Activated CD4-positive, alpha-beta memory T cell treated with anti-CD3 and anti-CD28 coated beads for 36 hours (primary cell): ENCODE data around the gene NRIP3. TPM values are rescaled to one million over a fixed set of nuclear protein-coding genes. Genes with fewer than 3 reads are reported as not detected.
"Not testable (repeated sequence)": the region's sequence is repeated elsewhere in the genome, so short reads cannot be mapped to it uniquely, and the experiment has no call there.

Source experiments
- CTCF ChIA-PET: fragments of 350-600 bp; sonication (Branson Sonifier 250); formaldehyde crosslinking; loops from one replicate; lab custom pipeline; 2021; ENCODE audit warnings: antibody characterized with exemption, inconsistent platforms; lab: Charles Lee
- POLR2A ChIA-PET: fragments of 350-600 bp; sonication (Branson Sonifier 250); formaldehyde crosslinking; loops from one replicate; lab custom pipeline; 2021; ENCODE audit warnings: antibody characterized with exemption; lab: Charles Lee
- DNase-seq: peaks from one replicate; pipeline ENCODE4 v3.0.0-alpha.2; 2020
- H3K27ac Mint-ChIP-seq: one replicate; pipeline ENCODE4 v1.8.0; 2021; ENCODE audit warnings: mixed read lengths
- H3K27me3 Mint-ChIP-seq: one replicate; pipeline ENCODE4 v1.8.0; 2021; ENCODE audit warnings: mixed read lengths
- H3K36me3 Mint-ChIP-seq: one replicate; pipeline ENCODE4 v1.8.0; 2021; ENCODE audit warnings: mixed read lengths
- H3K4me1 Mint-ChIP-seq: one replicate; pipeline ENCODE4 v1.8.0; 2021; ENCODE audit warnings: low read depth, mixed read lengths
- H3K4me3 Mint-ChIP-seq: one replicate; pipeline ENCODE4 v1.8.0; 2021; ENCODE audit warnings: mild to moderate bottlenecking, mixed read lengths
- H3K9me3 Mint-ChIP-seq: one replicate; pipeline ENCODE4 v1.8.0; 2021; ENCODE audit warnings: mixed read lengths
- intact Hi-C: fragments of 100-400 bp; cut with micrococcal nuclease; formaldehyde crosslinking; loops from one replicate; pipeline ENCODE4 v1.15.1; 2023
- total RNA-seq, 2 experiments: library from RNA; stranded (reverse); gene quantifications; one replicate each; pipeline ENCODE4 v1.2.3, GENCODE V29; 2021

NRIP3 gene
- total RNA-seq, 2 experiments from 2014 or later = 2.7 to 2.9 TPM

- H3K4me1 Mint-ChIP-seq = peaks cover 7% of the 10 kb centered on the region
- POLR2A ChIA-PET = no interaction called here
These were observed 62.3 kb downstream of the NRIP3 start for GRCh38 chr11:8941341-8942103.

GRCh38 chr11:8937659-8938058 lies 66.1 kb downstream of the NRIP3 start:
- no peak overlapping the region for H3K4me3 Mint-ChIP-seq
- intact Hi-C loops = no loop called here
- peaks cover 1% of the 10 kb centered on the region for H3K27me3 Mint-ChIP-seq
- H3K4me1 Mint-ChIP-seq = peaks cover 10% of the 10 kb centered on the region
- POLR2A ChIA-PET = interaction anchor here (0.6 kb wide), 1 partner anchor 22 kb away, joined by 4 read pairs; no protein-coding TSS in a partner anchor
- CTCF ChIA-PET = interaction anchor here (0.9 to 1.4 kb wide), 3 partner anchors 11 to 200 kb away, joined by 3 to 4 read pairs (median 3); no protein-coding TSS in a partner anchor
- H3K27ac Mint-ChIP-seq = no peak overlapping the region
- no peaks in the 10 kb centered on the region for H3K36me3 Mint-ChIP-seq
- DNase-seq = no peak
- no peaks in the 10 kb centered on the region for H3K9me3 Mint-ChIP-seq

More at GRCh38 chr11:8941341-8942103, 62.3 kb downstream of the NRIP3 start:
- DNase-seq = no peak
- intact Hi-C loops = no loop called here
- CTCF ChIA-PET = no interaction called here
- Mint-ChIP-seq H3K9me3 (no peaks in the 10 kb centered on the region), H3K27ac (no peak overlapping the region), H3K36me3 (no peaks in the 10 kb centered on the region), H3K27me3 (peaks cover 1% of the 10 kb centered on the region), H3K4me3 (no peak overlapping the region)

- Mint-ChIP-seq H3K9me3 (no peaks in the 10 kb centered on the region), H3K36me3 (no peaks in the 10 kb centered on the region), H3K27ac (no peak overlapping the region), H3K4me3 (no peak overlapping the region), H3K27me3 (peaks cover 1% of the 10 kb centered on the region), H3K4me1 (peaks cover 10% of the 10 kb centered on the region)
- CTCF ChIA-PET = interaction anchor here (0.9 to 1.4 kb wide), 3 partner anchors 12 to 201 kb away, joined by 3 to 4 read pairs (median 3); no protein-coding TSS in a partner anchor
- DNase-seq = no peak
- POLR2A ChIA-PET = interaction anchor here (0.6 kb wide), 1 partner anchor 22 kb away, joined by 4 read pairs; no protein-coding TSS in a partner anchor
- intact Hi-C loops = no loop called here
These were observed 66.6 kb downstream of the NRIP3 start for GRCh38 chr11:8937159-8937558.

GRCh38 chr11:8935789-8936188 lies 68.0 kb downstream of the NRIP3 start:
- H3K27me3 Mint-ChIP-seq, intact Hi-C loops, H3K4me3 Mint-ChIP-seq, POLR2A ChIA-PET, H3K27ac Mint-ChIP-seq, H3K9me3 Mint-ChIP-seq, DNase-seq, H3K36me3 Mint-ChIP-seq, H3K4me1 Mint-ChIP-seq: not testable (repeated sequence)
- CTCF ChIA-PET = interaction anchor here (0.9 to 1.3 kb wide), 2 partner anchors 21 to 202 kb away, joined by 3 to 6 read pairs; no protein-coding TSS in a partner anchor

GRCh38 chr11:8934742-8935488 lies 68.9 kb downstream of the NRIP3 start:
- intact Hi-C loops = no loop called here
- ChIA-PET POLR2A (no interaction called here), CTCF (interaction anchor here (1.3 kb wide), 1 partner anchor 203 kb away, joined by 6 read pairs; no protein-coding TSS in a partner anchor)
- H3K27me3 Mint-ChIP-seq = no peaks in the 10 kb centered on the region
- H3K9me3 Mint-ChIP-seq = no peaks in the 10 kb centered on the region
- H3K4me1 Mint-ChIP-seq = peaks cover 10% of the 10 kb centered on the region
- H3K27ac Mint-ChIP-seq = no peak overlapping the region
- DNase-seq = no peak
- no peak overlapping the region for H3K4me3 Mint-ChIP-seq
- no peaks in the 10 kb centered on the region for H3K36me3 Mint-ChIP-seq

GRCh38 chr11:8933931-8934330 lies 69.9 kb downstream of the NRIP3 start:
- no peak overlapping the region for H3K27ac Mint-ChIP-seq
- ChIA-PET CTCF (no interaction called here), POLR2A (no interaction called here)
- H3K27me3 Mint-ChIP-seq = no peaks in the 10 kb centered on the region
- no peaks in the 10 kb centered on the region for H3K9me3 Mint-ChIP-seq
- peaks cover 10% of the 10 kb centered on the region for H3K4me1 Mint-ChIP-seq
- no peak overlapping the region for H3K4me3 Mint-ChIP-seq
- H3K36me3 Mint-ChIP-seq = no peaks in the 10 kb centered on the region
- intact Hi-C loops = no loop called here
- no peak for DNase-seq

- Mint-ChIP-seq H3K27me3 (no peaks in the 10 kb centered on the region), H3K4me1 (peaks cover 10% of the 10 kb centered on the region), H3K27ac (no peak within 1 kb of the TSS), H3K9me3 (no peaks in the 10 kb centered on the region), H3K4me3 (no peak within 1 kb of the TSS), H3K36me3 (no peaks in the 10 kb centered on the region)
- intact Hi-C loops = no loop called here
- ChIA-PET POLR2A (no interaction called here), CTCF (interaction anchor here (1.5 kb wide), 1 partner anchor 27 kb away, joined by 3 read pairs; no protein-coding TSS in a partner anchor)
- no peak for DNase-seq
These were observed 71.1 kb downstream of the NRIP3 start, which contains the start of gene C11orf16 for GRCh38 chr11:8932564-8933180. Gene C11orf16, minus strand, starts transcription at chr11:8932947. Its CDS starts 639 bp downstream, at chr11:8932308.

Other genes with a start within 250 kb of the NRIP3 start
- gene AKIP1, start 92.8 kb downstream of the NRIP3 start, total RNA-seq = 10 to 100 TPM; 37.9 to 39.9 TPM
- gene C11orf16, start 71.1 kb downstream of the NRIP3 start, total RNA-seq = not detected
- gene ASCL3, start 61.0 kb downstream of the NRIP3 start, total RNA-seq = not detected
- 10 to 100 TPM; 17.5 to 19.1 TPM for gene TMEM9B, start 39.6 kb downstream of the NRIP3 start, total RNA-seq
- not detected for gene SCUBE2, start 87.6 kb upstream of the NRIP3 start, total RNA-seq